NCI-H146 (cell line): ENCODE results near the gene PAQR3.

Experiments used
- DNase-seq: peaks from one replicate; lab custom pipeline; 2025; lab: John Stamatoyannopoulos, UW

Gene PAQR3

GRCh38 chr4:78938868-78939666 lies at the start of gene PAQR3:
TSS of gene PAQR3 (minus strand) at chr4:78939438. CDS start at chr4:78939224, 214 bp downstream.
- peak; percentile 92 for DNase-seq

- DNase-seq, result no peak
Measured at GRCh38 chr4:78987683-78988082, 48.4 kb upstream of the PAQR3 start.

GRCh38 chr4:78984593-78984992 lies 45.4 kb upstream of the PAQR3 start:
- DNase-seq, result no peak

- peak; percentile 38 for DNase-seq
Measured at GRCh38 chr4:78975865-78976264, 36.6 kb upstream of the PAQR3 start.

- no peak for DNase-seq
Measured at GRCh38 chr4:78971776-78972175, 32.5 kb upstream of the PAQR3 start.

- no peak for DNase-seq
Measured at GRCh38 chr4:78971326-78971725, 32.1 kb upstream of the PAQR3 start.

- DNase-seq, result no peak
Measured at GRCh38 chr4:78962597-78963115, 23.4 kb upstream of the PAQR3 start.

- DNase-seq, result no peak
Measured at GRCh38 chr4:78960926-78961325, 21.7 kb upstream of the PAQR3 start.

- no peak for DNase-seq
Measured at GRCh38 chr4:78956975-78957374, 17.7 kb upstream of the PAQR3 start.

- DNase-seq, result peak; percentile 48
Measured at GRCh38 chr4:78953769-78954666, 14.8 kb upstream of the PAQR3 start.

- no peak for DNase-seq
Measured at GRCh38 chr4:78953231-78953630, 14.0 kb upstream of the PAQR3 start.

GRCh38 chr4:78951862-78952472 lies 12.7 kb upstream of the PAQR3 start:
- peak; percentile 49 for DNase-seq

GRCh38 chr4:78949735-78950134 lies 10.5 kb upstream of the PAQR3 start:
- DNase-seq, result no peak

GRCh38 chr4:78945651-78946179 lies 6.5 kb upstream of the PAQR3 start:
- no peak for DNase-seq

GRCh38 chr4:78944381-78944780 lies 5.1 kb upstream of the PAQR3 start:
- DNase-seq, result no peak

GRCh38 chr4:78940752-78941151 lies 1.5 kb upstream of the PAQR3 start:
- no peak for DNase-seq

- peak; percentile 61 for DNase-seq
Measured at GRCh38 chr4:78939667-78940008, 400 bp upstream of the PAQR3 start.

GRCh38 chr4:78938474-78938867 lies 767 bp downstream of the PAQR3 start:
- peak; percentile 32 for DNase-seq

GRCh38 chr4:78937837-78938236 lies 1.4 kb downstream of the PAQR3 start:
- DNase-seq, result peak; percentile 61

- DNase-seq, result no peak
Measured at GRCh38 chr4:78936989-78937388, 2.2 kb downstream of the PAQR3 start.

- DNase-seq, result no peak
Measured at GRCh38 chr4:78930016-78930629, 9.1 kb downstream of the PAQR3 start.

- no peak for DNase-seq
Measured at GRCh38 chr4:78928835-78929234, 10.4 kb downstream of the PAQR3 start.
